Measurements from ENCODE around the gene CTU2. TPM values are rescaled to one million over a fixed set of nuclear protein-coding genes. Genes with fewer than 3 reads are reported as not detected.
A peak's percentile ranks its signal among the peaks of the same experiment; 100 is the strongest.

The CTU2 gene
- total and polyA plus RNA-seq, 9 of the 15 experiments (the other 6 are each of a cell fraction or from before 2014, with no cell fraction given) = 1.3 to 105 (median 23.2) TPM

DNA sequence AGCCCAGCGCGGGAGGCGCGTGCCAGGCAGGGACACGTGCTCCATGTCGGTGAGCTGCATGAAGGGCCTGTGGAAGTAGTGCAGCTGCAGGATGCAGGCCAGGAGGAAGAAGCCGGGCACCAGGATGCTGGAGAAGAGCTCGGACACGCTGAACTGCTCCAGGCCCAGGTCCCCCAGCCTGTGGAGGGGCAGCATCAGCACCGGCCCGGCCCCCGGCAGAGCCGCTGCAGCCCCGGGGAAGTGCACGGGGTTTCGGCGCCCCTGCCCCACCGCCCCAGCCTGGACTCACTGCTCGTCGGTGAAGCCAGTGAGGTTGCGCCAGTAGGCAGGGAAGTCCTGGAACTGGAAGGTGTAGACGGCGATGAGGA is 28.0 kb downstream of the CTU2 start (continued):
- TF ChIP-seq POLR2G (IDR thresholded peaks at IDR 0.05; ENCODE audit: low read depth, low read length) = 0 out of 2 replicates have a peak, but pooled peaks have one; percentile 6
- TF ChIP-seq, protein P1, sequence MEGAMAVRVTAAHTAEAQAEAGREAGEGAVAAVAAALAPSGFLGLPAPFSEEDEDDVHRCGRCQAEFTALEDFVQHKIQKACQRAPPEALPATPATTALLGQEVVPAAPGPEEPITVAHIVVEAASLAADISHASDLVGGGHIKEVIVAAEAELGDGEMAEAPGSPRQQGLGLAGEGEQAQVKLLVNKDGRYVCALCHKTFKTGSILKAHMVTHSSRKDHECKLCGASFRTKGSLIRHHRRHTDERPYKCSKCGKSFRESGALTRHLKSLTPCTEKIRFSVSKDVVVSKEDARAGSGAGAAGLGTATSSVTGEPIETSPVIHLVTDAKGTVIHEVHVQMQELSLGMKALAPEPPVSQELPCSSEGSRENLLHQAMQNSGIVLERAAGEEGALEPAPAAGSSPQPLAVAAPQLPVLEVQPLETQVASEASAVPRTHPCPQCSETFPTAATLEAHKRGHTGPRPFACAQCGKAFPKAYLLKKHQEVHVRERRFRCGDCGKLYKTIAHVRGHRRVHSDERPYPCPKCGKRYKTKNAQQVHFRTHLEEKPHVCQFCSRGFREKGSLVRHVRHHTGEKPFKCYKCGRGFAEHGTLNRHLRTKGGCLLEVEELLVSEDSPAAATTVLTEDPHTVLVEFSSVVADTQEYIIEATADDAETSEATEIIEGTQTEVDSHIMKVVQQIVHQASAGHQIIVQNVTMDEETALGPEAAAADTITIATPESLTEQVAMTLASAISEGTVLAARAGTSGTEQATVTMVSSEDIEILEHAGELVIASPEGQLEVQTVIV (CRISPR knock-in tag; IDR thresholded peaks at IDR 0.05; ENCODE audit: borderline replicate concordance) = no peak

DNA sequence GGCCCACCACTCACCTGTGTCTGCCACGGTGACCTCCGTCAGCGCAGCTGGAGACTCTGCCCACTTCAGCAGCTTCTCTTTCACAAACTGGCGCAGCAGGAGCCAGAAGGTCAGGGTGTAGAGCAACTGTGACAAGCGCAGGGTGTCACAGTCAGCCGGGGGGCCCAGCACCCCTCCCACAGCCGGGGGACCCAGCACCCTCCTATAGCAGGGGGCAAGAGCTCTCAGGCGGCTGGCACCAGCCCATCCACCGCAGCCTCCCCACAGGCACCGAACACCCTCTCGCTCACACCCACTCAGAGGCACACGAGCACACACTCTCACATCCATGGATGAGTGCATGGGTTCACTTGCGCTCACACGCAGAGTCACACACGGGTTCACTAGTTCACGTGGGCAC is 28.8 kb downstream of the CTU2 start:
- 93% methylated on average over 16 of the region's 16 CpGs for WGBS (ENCODE audit: insufficient coverage, low coverage, missing lambda C conversion rate)
- TF ChIP-seq, protein P2, sequence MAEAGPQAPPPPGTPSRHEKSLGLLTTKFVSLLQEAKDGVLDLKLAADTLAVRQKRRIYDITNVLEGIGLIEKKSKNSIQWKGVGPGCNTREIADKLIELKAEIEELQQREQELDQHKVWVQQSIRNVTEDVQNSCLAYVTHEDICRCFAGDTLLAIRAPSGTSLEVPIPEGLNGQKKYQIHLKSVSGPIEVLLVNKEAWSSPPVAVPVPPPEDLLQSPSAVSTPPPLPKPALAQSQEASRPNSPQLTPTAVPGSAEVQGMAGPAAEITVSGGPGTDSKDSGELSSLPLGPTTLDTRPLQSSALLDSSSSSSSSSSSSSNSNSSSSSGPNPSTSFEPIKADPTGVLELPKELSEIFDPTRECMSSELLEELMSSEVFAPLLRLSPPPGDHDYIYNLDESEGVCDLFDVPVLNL (CRISPR knock-in tag; IDR thresholded peaks at IDR 0.05; ENCODE audit: low read depth) = 0 out of 2 replicates have a peak, but pooled peaks have one; percentile 34
- TF ChIP-seq, protein P3, sequence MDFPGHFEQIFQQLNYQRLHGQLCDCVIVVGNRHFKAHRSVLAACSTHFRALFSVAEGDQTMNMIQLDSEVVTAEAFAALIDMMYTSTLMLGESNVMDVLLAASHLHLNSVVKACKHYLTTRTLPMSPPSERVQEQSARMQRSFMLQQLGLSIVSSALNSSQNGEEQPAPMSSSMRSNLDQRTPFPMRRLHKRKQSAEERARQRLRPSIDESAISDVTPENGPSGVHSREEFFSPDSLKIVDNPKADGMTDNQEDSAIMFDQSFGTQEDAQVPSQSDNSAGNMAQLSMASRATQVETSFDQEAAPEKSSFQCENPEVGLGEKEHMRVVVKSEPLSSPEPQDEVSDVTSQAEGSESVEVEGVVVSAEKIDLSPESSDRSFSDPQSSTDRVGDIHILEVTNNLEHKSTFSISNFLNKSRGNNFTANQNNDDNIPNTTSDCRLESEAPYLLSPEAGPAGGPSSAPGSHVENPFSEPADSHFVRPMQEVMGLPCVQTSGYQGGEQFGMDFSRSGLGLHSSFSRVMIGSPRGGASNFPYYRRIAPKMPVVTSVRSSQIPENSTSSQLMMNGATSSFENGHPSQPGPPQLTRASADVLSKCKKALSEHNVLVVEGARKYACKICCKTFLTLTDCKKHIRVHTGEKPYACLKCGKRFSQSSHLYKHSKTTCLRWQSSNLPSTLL (IDR thresholded peaks at IDR 0.05) = no peak
- TF ChIP-seq RHOXF2B (CRISPR knock-in tag; conservative IDR thresholded peaks at IDR 0.05) (no peak), POLR2G (IDR thresholded peaks at IDR 0.05; ENCODE audit: low read depth, low read length) (peak; percentile 22; the same call in 1 of the 2 replicates), RBM22 (IDR thresholded peaks at IDR 0.05; ENCODE audit: low read depth, low read length, poor library complexity, severe bottlenecking) (peak; percentile 19)
- TF ChIP-seq, protein P4, sequence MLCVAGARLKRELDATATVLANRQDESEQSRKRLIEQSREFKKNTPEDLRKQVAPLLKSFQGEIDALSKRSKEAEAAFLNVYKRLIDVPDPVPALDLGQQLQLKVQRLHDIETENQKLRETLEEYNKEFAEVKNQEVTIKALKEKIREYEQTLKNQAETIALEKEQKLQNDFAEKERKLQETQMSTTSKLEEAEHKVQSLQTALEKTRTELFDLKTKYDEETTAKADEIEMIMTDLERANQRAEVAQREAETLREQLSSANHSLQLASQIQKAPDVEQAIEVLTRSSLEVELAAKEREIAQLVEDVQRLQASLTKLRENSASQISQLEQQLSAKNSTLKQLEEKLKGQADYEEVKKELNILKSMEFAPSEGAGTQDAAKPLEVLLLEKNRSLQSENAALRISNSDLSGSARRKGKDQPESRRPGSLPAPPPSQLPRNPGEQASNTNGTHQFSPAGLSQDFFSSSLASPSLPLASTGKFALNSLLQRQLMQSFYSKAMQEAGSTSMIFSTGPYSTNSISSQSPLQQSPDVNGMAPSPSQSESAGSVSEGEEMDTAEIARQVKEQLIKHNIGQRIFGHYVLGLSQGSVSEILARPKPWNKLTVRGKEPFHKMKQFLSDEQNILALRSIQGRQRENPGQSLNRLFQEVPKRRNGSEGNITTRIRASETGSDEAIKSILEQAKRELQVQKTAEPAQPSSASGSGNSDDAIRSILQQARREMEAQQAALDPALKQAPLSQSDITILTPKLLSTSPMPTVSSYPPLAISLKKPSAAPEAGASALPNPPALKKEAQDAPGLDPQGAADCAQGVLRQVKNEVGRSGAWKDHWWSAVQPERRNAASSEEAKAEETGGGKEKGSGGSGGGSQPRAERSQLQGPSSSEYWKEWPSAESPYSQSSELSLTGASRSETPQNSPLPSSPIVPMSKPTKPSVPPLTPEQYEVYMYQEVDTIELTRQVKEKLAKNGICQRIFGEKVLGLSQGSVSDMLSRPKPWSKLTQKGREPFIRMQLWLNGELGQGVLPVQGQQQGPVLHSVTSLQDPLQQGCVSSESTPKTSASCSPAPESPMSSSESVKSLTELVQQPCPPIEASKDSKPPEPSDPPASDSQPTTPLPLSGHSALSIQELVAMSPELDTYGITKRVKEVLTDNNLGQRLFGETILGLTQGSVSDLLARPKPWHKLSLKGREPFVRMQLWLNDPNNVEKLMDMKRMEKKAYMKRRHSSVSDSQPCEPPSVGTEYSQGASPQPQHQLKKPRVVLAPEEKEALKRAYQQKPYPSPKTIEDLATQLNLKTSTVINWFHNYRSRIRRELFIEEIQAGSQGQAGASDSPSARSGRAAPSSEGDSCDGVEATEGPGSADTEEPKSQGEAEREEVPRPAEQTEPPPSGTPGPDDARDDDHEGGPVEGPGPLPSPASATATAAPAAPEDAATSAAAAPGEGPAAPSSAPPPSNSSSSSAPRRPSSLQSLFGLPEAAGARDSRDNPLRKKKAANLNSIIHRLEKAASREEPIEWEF (CRISPR knock-in tag; IDR thresholded peaks at IDR 0.05) = no peak
- no peak overlapping the region for H3K4me3 ChIP-seq
- in situ Hi-C loops (cut with MboI) (no loop called here), intact Hi-C loops (cut with micrococcal nuclease) (no loop called here)
- peaks cover 99% of the 10 kb centered on the region for H3K36me3 ChIP-seq (ENCODE audit: control insufficient read depth, insufficient read depth, low read length)
- POLR2A ChIA-PET = interaction anchor here (0.8 to 1.5 kb wide), 3 partner anchors 10 to 77 kb away, joined by 3 to 5 read pairs (median 3); partner anchors contain the start of gene APRT
- no peaks in the 10 kb centered on the region for H3K9me1 ChIP-seq (ENCODE audit: control insufficient read depth, insufficient read depth, low read length)
- BruUV-seq (replicated peaks) = no TSS peak
- DNase-seq (ENCODE audit: extremely low read depth in 1 of 4, low spot score in 3 of 4) (no peak), ATAC-seq (no peak), FAIRE-seq (no peak)
- H3K27ac ChIP-seq (ENCODE audit: extremely low read depth, low read depth, low read length) = no peak overlapping the region
- H3K4me1 ChIP-seq (replicated peaks in 1 of 2; ENCODE audit: control insufficient read depth in 2 of 2, insufficient read depth in 2 of 2, low read length in 2 of 2) = peaks cover 0 to 91% of the 10 kb centered on the region in 2 experiments; a peak in 3 of 5 replicates
- peak overlapping the region in 1 of 2 experiments; percentile 43; a peak in 1 of 4 replicates for H3K9ac ChIP-seq (ENCODE audit: insufficient read depth in 1 of 2, low read depth in 2 of 2, low read length in 2 of 2)
- H3K27me3 ChIP-seq (ENCODE audit: control insufficient read depth in 2 of 2, insufficient read depth in 2 of 2, low read length in 2 of 2) = no peaks in the 10 kb centered on the region
- H4K20me1 ChIP-seq (replicated peaks; ENCODE audit: control insufficient read depth, insufficient read depth, low read length) = peaks cover 8% of the 10 kb centered on the region
- no peak overlapping the region for H2AFZ ChIP-seq (ENCODE audit: low read depth, low read length)
- no peaks in the 10 kb centered on the region for H3K9me3 ChIP-seq (replicated peaks; ENCODE audit: control insufficient read depth, insufficient read depth, low read depth, low read length)
- CTCF ChIA-PET (ENCODE audit: low intra/inter-chr PET ratio) = no interaction called here
- H3K79me2 ChIP-seq (ENCODE audit: control insufficient read depth, insufficient read depth, low read length) = peaks cover 7% of the 10 kb centered on the region; the same call in 2 of the 3 replicates
- no peak overlapping the region for H3K4me2 ChIP-seq (ENCODE audit: insufficient read depth, low read length)
